ENCODE results near the gene SCN1A.

SCN1A gene

GRCh38 chr2:166127217-166128155 lies at the start of gene SCN1A:
Gene SCN1A (minus strand): TSS chr2:166128020. CDS start chr2:166073621, 54,399 bp downstream.
- no peak within 1 kb of the TSS for H3K27ac ChIP-seq
- no peak for TF ChIP-seq ZFX (IDR thresholded peaks at IDR 0.05)
- TF ChIP-seq, protein P1, sequence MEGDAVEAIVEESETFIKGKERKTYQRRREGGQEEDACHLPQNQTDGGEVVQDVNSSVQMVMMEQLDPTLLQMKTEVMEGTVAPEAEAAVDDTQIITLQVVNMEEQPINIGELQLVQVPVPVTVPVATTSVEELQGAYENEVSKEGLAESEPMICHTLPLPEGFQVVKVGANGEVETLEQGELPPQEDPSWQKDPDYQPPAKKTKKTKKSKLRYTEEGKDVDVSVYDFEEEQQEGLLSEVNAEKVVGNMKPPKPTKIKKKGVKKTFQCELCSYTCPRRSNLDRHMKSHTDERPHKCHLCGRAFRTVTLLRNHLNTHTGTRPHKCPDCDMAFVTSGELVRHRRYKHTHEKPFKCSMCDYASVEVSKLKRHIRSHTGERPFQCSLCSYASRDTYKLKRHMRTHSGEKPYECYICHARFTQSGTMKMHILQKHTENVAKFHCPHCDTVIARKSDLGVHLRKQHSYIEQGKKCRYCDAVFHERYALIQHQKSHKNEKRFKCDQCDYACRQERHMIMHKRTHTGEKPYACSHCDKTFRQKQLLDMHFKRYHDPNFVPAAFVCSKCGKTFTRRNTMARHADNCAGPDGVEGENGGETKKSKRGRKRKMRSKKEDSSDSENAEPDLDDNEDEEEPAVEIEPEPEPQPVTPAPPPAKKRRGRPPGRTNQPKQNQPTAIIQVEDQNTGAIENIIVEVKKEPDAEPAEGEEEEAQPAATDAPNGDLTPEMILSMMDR (conservative IDR thresholded peaks at IDR 0.05) = peak; percentile 84

GRCh38 chr2:166173263-166173662 lies 45.4 kb upstream of the SCN1A start:
- no peak for TF ChIP-seq ZFX (IDR thresholded peaks at IDR 0.05)
- TF ChIP-seq, protein P1 (conservative IDR thresholded peaks at IDR 0.05) = no peak
- no peak overlapping the region for H3K27ac ChIP-seq

DNA sequence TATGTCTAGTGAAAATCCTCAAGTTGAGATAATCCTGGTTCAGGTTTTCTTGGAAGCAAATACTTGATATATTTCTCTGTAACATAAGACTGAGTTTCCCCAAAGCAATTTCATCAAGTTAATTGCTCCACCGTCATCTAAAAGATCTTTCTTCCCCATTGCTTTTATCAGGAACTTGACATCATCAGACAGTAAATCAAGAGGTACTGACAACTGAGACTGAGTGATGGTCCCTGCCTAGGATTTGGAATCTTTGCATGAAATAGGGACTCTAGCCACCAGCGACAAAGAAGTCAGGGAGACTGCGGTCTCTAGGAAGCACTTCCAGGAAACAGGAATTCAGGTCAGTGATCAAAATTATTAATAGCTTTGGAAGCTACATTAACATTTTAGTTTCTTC lies 43.4 kb upstream of the SCN1A start:
- H3K27ac ChIP-seq = no peak overlapping the region
- no peak for TF ChIP-seq ZFX (IDR thresholded peaks at IDR 0.05)
- TF ChIP-seq, protein P1 (conservative IDR thresholded peaks at IDR 0.05) = no peak

- H3K27ac ChIP-seq = no peak overlapping the region
- no peak for TF ChIP-seq ZFX (IDR thresholded peaks at IDR 0.05)
- TF ChIP-seq, protein P1 (conservative IDR thresholded peaks at IDR 0.05) = no peak
These were observed 42.5 kb upstream of the SCN1A start for GRCh38 chr2:166170356-166170755.

GRCh38 chr2:166167449-166167848 lies 39.6 kb upstream of the SCN1A start:
- no peak overlapping the region for H3K27ac ChIP-seq
- TF ChIP-seq ZFX (IDR thresholded peaks at IDR 0.05) = no peak
- TF ChIP-seq, protein P1 (conservative IDR thresholded peaks at IDR 0.05) = no peak

- no peak overlapping the region for H3K27ac ChIP-seq
- no peak for TF ChIP-seq ZFX (IDR thresholded peaks at IDR 0.05)
- TF ChIP-seq, protein P1 (conservative IDR thresholded peaks at IDR 0.05) = no peak
These were observed 36.0 kb upstream of the SCN1A start for GRCh38 chr2:166163775-166164174.

DNA sequence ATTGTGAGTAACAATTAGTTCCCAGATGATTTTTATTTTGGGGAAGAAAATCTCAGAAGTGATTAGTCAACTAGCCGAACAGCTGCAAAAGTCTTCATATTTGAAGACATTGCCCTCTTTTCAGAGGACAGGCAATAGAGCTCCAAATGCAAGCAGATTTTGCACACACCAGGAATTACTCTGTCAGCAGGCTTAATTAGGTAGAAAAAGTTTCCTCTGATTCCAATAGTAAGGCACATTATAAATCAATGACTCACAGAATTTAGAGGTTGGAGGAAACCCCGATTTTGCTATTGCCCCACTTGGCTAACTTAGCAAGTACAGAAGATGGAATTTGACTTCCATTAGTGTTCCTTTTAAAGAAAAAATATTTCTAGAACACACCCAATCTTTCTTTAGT lies 30.7 kb upstream of the SCN1A start:
- TF ChIP-seq ZFX (IDR thresholded peaks at IDR 0.05) = no peak
- TF ChIP-seq, protein P1 (conservative IDR thresholded peaks at IDR 0.05) = no peak
- no peak overlapping the region; the same call in 1 of the 2 replicates for H3K27ac ChIP-seq
